ENCODE results near the gene ZBTB7C.

Gene ZBTB7C

GRCh38 chr18:48184118-48184517 is 225.1 kb downstream of the ZBTB7C start:
- in situ Hi-C loops (cut with MboI; ENCODE audit: low sequenced_read_pairs, unreplicated experiment) = no loop called here
- no peak for TF ChIP-seq CTCF (IDR thresholded peaks at IDR 0.05; ENCODE audit: borderline replicate concordance, control extremely low read depth, extremely low read depth, insufficient read depth, missing control alignments)
- no peak for DNase-seq (ENCODE audit: low spot score)

DNA sequence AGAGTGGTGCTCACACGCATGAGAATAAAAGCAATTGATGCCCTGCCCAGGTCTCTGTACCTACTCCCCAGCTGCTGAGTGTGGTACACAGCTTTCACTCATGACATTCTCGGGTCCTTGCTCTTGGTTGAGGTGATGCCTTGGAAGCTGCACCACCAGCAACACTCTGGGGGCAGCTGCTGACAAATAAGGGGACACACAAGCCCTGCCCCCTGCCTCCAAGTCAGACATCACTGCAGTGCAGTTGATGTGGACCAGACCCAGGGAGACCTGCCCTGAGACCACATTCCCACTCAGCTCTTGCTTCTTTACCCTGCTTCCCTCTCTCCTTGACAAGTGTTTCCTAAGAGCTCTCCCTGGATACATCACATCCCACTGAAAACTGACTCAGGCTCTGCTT is 225.6 kb downstream of the ZBTB7C start:
- in situ Hi-C loops (cut with MboI; ENCODE audit: low sequenced_read_pairs, unreplicated experiment) = no loop called here
- DNase-seq (ENCODE audit: low spot score) = no peak
- no peak for TF ChIP-seq CTCF (IDR thresholded peaks at IDR 0.05; ENCODE audit: borderline replicate concordance, control extremely low read depth, extremely low read depth, insufficient read depth, missing control alignments)

GRCh38 chr18:48182779-48183178 is 226.4 kb downstream of the ZBTB7C start:
- TF ChIP-seq CTCF (IDR thresholded peaks at IDR 0.05; ENCODE audit: borderline replicate concordance, control extremely low read depth, extremely low read depth, insufficient read depth, missing control alignments) = no peak
- in situ Hi-C loops (cut with MboI; ENCODE audit: low sequenced_read_pairs, unreplicated experiment) = no loop called here
- no peak for DNase-seq (ENCODE audit: low spot score)

GRCh38 chr18:48181857-48182256 is 227.3 kb downstream of the ZBTB7C start:
- no peak for DNase-seq (ENCODE audit: low spot score)
- in situ Hi-C loops (cut with MboI; ENCODE audit: low sequenced_read_pairs, unreplicated experiment) = no loop called here
- TF ChIP-seq CTCF (IDR thresholded peaks at IDR 0.05; ENCODE audit: borderline replicate concordance, control extremely low read depth, extremely low read depth, insufficient read depth, missing control alignments) = no peak

DNA sequence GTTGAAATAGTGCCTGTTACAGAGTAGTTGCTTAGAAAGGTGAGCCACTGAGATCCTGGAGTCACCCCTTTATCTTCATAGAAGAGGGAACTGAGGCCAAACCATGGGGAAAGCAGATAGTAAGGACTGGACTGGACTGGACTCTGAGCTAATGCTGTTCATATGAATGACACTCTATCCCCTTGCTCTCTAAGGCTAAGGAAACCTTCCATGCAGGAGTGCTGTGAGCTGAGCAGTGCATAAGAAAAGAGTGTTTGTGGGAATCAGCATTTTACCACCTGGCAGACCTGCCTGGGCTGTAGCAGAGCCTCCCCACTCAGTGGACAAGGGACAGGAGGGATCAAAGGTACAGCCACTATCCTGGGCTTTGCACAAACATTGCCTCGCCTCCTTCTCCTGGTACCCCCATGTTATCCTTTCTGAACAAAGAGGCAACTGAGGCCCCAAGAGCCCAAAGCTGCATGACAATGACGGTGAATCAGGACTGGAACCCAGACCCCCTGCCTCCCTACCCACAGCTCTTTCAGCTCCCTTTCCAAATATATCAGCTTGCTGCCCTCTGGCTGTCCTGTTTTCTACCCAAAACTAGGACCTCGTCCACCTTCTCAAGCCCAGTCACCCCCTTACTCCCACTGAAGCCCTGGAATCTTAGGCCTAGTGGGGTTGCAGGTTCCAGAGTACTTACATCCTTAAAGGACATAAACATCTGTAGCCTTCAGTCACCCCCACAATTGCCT is 227.9 kb downstream of the ZBTB7C start:
- in situ Hi-C loops (cut with MboI; ENCODE audit: low sequenced_read_pairs, unreplicated experiment) = no loop called here
- DNase-seq (ENCODE audit: low spot score) = no peak

GRCh38 chr18:48179666-48180065 is 229.5 kb downstream of the ZBTB7C start:
- TF ChIP-seq CTCF (IDR thresholded peaks at IDR 0.05; ENCODE audit: borderline replicate concordance, control extremely low read depth, extremely low read depth, insufficient read depth, missing control alignments) = no peak
- DNase-seq (ENCODE audit: low spot score) = no peak
- in situ Hi-C loops (cut with MboI; ENCODE audit: low sequenced_read_pairs, unreplicated experiment) = no loop called here

More for the DNA sequence above, 227.9 kb downstream of the ZBTB7C start:
- no peak for TF ChIP-seq CTCF (IDR thresholded peaks at IDR 0.05; ENCODE audit: borderline replicate concordance, control extremely low read depth, extremely low read depth, insufficient read depth, missing control alignments)
